ENCODE measurements around the gene ALPG.
"Not testable (repeated sequence)": the region's sequence is repeated elsewhere in the genome, so short reads cannot be mapped to it uniquely, and the experiment has no call there.

GRCh38 chr2:232451645-232452044 lies 45.0 kb downstream of the ALPG start:
- not testable (repeated sequence) for TF ChIP-seq EZH2phosphoT487, EZH2 (IDR thresholded peaks at IDR 0.05)
